GM12891 (cell line): Measurements from ENCODE around the gene UCKL1.

Experiments used
- PAX5 ChIP-seq: IDR thresholded peaks from 2 replicates; pipeline ENCODE4 v1.6.1; 2011; ENCODE audit warnings: low read length, moderate library complexity, mild to moderate bottlenecking; ENCODE audit not compliant: insufficient read depth, severe bottlenecking
- POLR2A ChIP-seq: IDR thresholded peaks from 2 replicates; pipeline ENCODE4 v1.6.1; 2011; ENCODE audit warnings: low read depth, low read length, control low read depth
- POLR2AphosphoS5 ChIP-seq: IDR thresholded peaks from 2 replicates; pipeline ENCODE4 v1.6.1; 2011; ENCODE audit warnings: low read depth, low read length, control low read depth
- POU2F2 ChIP-seq: IDR thresholded peaks from 2 replicates; pipeline ENCODE4 v1.6.1; 2011; ENCODE audit warnings: low read depth, mild to moderate bottlenecking, control low read depth, low read length, moderate library complexity
- SPI1 ChIP-seq: IDR thresholded peaks from 2 replicates; pipeline ENCODE4 v1.6.1; 2011; ENCODE audit warnings: low read depth, low read length, control low read depth
- TAF1 ChIP-seq: IDR thresholded peaks from 2 replicates; pipeline ENCODE4 v1.6.1; 2011; ENCODE audit warnings: low read depth, low read length, control low read depth

- no peak for TF ChIP-seq POLR2AphosphoS5
- no peak for TF ChIP-seq TAF1
- no peak for TF ChIP-seq POU2F2
- TF ChIP-seq POLR2A = no peak
- no peak for TF ChIP-seq PAX5
- TF ChIP-seq SPI1 = no peak
Measured at GRCh38 chr20:63933646-63934045, 22.6 kb downstream of the UCKL1 start.
